WTC11 (cell line): ENCODE data around the gene SCAMP3.

ENCODE experiments used
- ATF3 ChIP-seq: sonication (generic); formaldehyde crosslinking; conservative IDR thresholded peaks from 2 replicates; pipeline ENCODE4 v1.8.1; 2022; ENCODE audit warnings: mild to moderate bottlenecking, missing genetic modification reagents
- CREB1 ChIP-seq: sonication (generic); formaldehyde crosslinking; IDR thresholded peaks from 2 replicates; pipeline ENCODE4 v1.8.0; 2023; ENCODE audit warnings: mild to moderate bottlenecking, missing genetic modification reagents
- CTCF ChIP-seq: fragments of 200-600 bp; IDR thresholded peaks from 2 replicates; pipeline ENCODE4 v1.8.0; 2022; ENCODE audit warnings: antibody characterized with exemption
- JUN ChIP-seq: sonication (generic); formaldehyde crosslinking; IDR thresholded peaks from 2 replicates; pipeline ENCODE4 v1.8.0; 2023; ENCODE audit warnings: mild to moderate bottlenecking, missing genetic modification reagents
- MLX ChIP-seq: sonication (generic); formaldehyde crosslinking; IDR thresholded peaks from 2 replicates; pipeline ENCODE4 v1.8.1; 2023; ENCODE audit warnings: mild to moderate bottlenecking, missing genetic modification reagents, moderate library complexity
- PREB ChIP-seq: sonication (generic); formaldehyde crosslinking; IDR thresholded peaks from 2 replicates; pipeline ENCODE4 v1.8.1; 2022; ENCODE audit warnings: mild to moderate bottlenecking, missing genetic modification reagents, moderate library complexity, borderline replicate concordance
- TEAD4 ChIP-seq: sonication (generic); formaldehyde crosslinking; IDR thresholded peaks from 2 replicates; pipeline ENCODE4 v1.8.0; 2022; ENCODE audit warnings: mild to moderate bottlenecking, missing genetic modification reagents
- USF1 ChIP-seq: sonication (generic); formaldehyde crosslinking; IDR thresholded peaks from 2 replicates; pipeline ENCODE4 v1.8.0; 2022; ENCODE audit warnings: mild to moderate bottlenecking, missing genetic modification reagents

- no peak for TF ChIP-seq JUN (CRISPR knock-in tag)
- no peak for TF ChIP-seq USF1
- no peak for TF ChIP-seq TEAD4 (CRISPR knock-in tag)
- TF ChIP-seq CTCF = no peak
- TF ChIP-seq PREB (CRISPR knock-in tag) = no peak
- TF ChIP-seq CREB1 (CRISPR knock-in tag) = no peak
- no peak for TF ChIP-seq MLX
- no peak for TF ChIP-seq ATF3 (CRISPR knock-in tag)
Observed at GRCh38 chr1:155253797-155254196, 8.4 kb downstream of the SCAMP3 start.
